HEK293 (cell line): ENCODE measurements around the gene RPS19.

ENCODE experiments used
- HIC1 ChIP-seq: fragments of 450-650 bp; formaldehyde crosslinking; IDR thresholded peaks from 2 replicates; pipeline ENCODE4 v1.5.1; 2016; ENCODE audit warnings: missing biosample characterization, missing genetic modification characterization
- SCRT2 ChIP-seq: fragments of 450-650 bp; formaldehyde crosslinking; IDR thresholded peaks from 2 replicates; pipeline ENCODE4 v1.5.1; 2016; ENCODE audit warnings: missing biosample characterization, missing genetic modification characterization
- TRIM28 ChIP-seq: IDR thresholded peaks from 2 replicates; pipeline ENCODE4 v1.6.1; 2011; ENCODE audit warnings: low read length, control low read depth, borderline replicate concordance
- YY1 ChIP-seq: fragments of 450-650 bp; formaldehyde crosslinking; IDR thresholded peaks from 2 replicates; pipeline ENCODE4 v1.5.1; 2018; ENCODE audit warnings: missing biosample characterization, missing genetic modification characterization
- ZBTB10 ChIP-seq: fragments of 450-650 bp; formaldehyde crosslinking; IDR thresholded peaks from 2 replicates; pipeline ENCODE4 v1.5.1; 2016; ENCODE audit warnings: missing biosample characterization, missing genetic modification characterization
- ZBTB21 ChIP-seq: fragments of 450-650 bp; formaldehyde crosslinking; IDR thresholded peaks from 2 replicates; pipeline ENCODE4 v1.5.1; 2017; ENCODE audit warnings: missing biosample characterization, missing genetic modification characterization
- ZBTB26 ChIP-seq: fragments of 450-650 bp; formaldehyde crosslinking; optimal IDR thresholded peaks from 2 replicates; pipeline ENCODE3; 2016; ENCODE audit warnings: missing biosample characterization, mild to moderate bottlenecking, missing genetic modification characterization
- ZNF132 ChIP-seq: fragments of 450-650 bp; formaldehyde crosslinking; IDR thresholded peaks from 2 replicates; pipeline ENCODE4 v1.5.1; 2017; ENCODE audit warnings: missing biosample characterization, missing genetic modification characterization, borderline replicate concordance
- ZNF169 ChIP-seq: fragments of 450-650 bp; formaldehyde crosslinking; IDR thresholded peaks from 2 replicates; pipeline ENCODE4 v1.5.1; 2016; ENCODE audit warnings: missing biosample characterization, missing genetic modification characterization
- ZNF175 ChIP-seq: fragments of 450-650 bp; formaldehyde crosslinking; IDR thresholded peaks from 2 replicates; pipeline ENCODE4 v1.5.1; 2016; ENCODE audit warnings: missing biosample characterization, missing genetic modification characterization
- ZNF214 ChIP-seq: fragments of 450-650 bp; formaldehyde crosslinking; IDR thresholded peaks from 2 replicates; pipeline ENCODE4 v1.5.1; 2017; ENCODE audit warnings: missing biosample characterization, mild to moderate bottlenecking, missing genetic modification characterization, borderline replicate concordance
- ZNF221 ChIP-seq: fragments of 450-650 bp; formaldehyde crosslinking; IDR thresholded peaks from 2 replicates; pipeline ENCODE4 v1.5.1; 2017; ENCODE audit warnings: missing biosample characterization, missing genetic modification characterization, borderline replicate concordance
- ZNF239 ChIP-seq: fragments of 450-650 bp; formaldehyde crosslinking; IDR thresholded peaks from 2 replicates; pipeline ENCODE4 v1.5.1; 2016; ENCODE audit warnings: missing biosample characterization, missing genetic modification characterization
- ZNF324 ChIP-seq: fragments of 450-650 bp; formaldehyde crosslinking; IDR thresholded peaks from 2 replicates; pipeline ENCODE4 v1.5.1; 2016; ENCODE audit warnings: missing biosample characterization, missing genetic modification characterization
- ZNF335 ChIP-seq: fragments of 450-650 bp; formaldehyde crosslinking; conservative IDR thresholded peaks from 2 replicates; pipeline ENCODE4 v1.5.1; 2016; ENCODE audit warnings: missing biosample characterization, missing genetic modification characterization
- ZNF366 ChIP-seq: fragments of 450-650 bp; formaldehyde crosslinking; conservative IDR thresholded peaks from 2 replicates; pipeline ENCODE4 v1.5.1; 2016; ENCODE audit warnings: missing biosample characterization, missing genetic modification characterization
- ZNF426 ChIP-seq: fragments of 450-650 bp; formaldehyde crosslinking; IDR thresholded peaks from 2 replicates; pipeline ENCODE4 v1.5.1; 2017; ENCODE audit warnings: missing biosample characterization, missing genetic modification characterization, mild to moderate bottlenecking, inconsistent platforms, moderate library complexity
- ZNF549 ChIP-seq: fragments of 450-650 bp; IDR thresholded peaks from 2 replicates; pipeline ENCODE4 v1.5.1; 2018; ENCODE audit warnings: missing biosample characterization, missing genetic modification characterization, mild to moderate bottlenecking, inconsistent platforms, moderate library complexity
- ZNF654 ChIP-seq: fragments of 450-650 bp; formaldehyde crosslinking; IDR thresholded peaks from 2 replicates; pipeline ENCODE4 v1.5.1; 2016; ENCODE audit warnings: low read depth, missing biosample characterization, missing genetic modification characterization
- ZNF664 ChIP-seq: fragments of 450-650 bp; formaldehyde crosslinking; IDR thresholded peaks from 2 replicates; pipeline ENCODE4 v1.5.1; 2016; ENCODE audit warnings: missing biosample characterization, missing genetic modification characterization
- TF ChIP-seq, protein P1 (sequence below): fragments of 450-650 bp; formaldehyde crosslinking; IDR thresholded peaks from 2 replicates; pipeline ENCODE4 v1.5.1; 2016; ENCODE audit warnings: missing biosample characterization, missing genetic modification characterization
- TF ChIP-seq, protein P2 (sequence below): fragments of 450-650 bp; formaldehyde crosslinking; IDR thresholded peaks from 2 replicates; pipeline ENCODE4 v1.5.1; 2016; ENCODE audit warnings: missing biosample characterization, missing genetic modification characterization
- TF ChIP-seq, protein P3 (sequence below): fragments of 450-650 bp; formaldehyde crosslinking; IDR thresholded peaks from 2 replicates; pipeline ENCODE4 v1.5.1; 2016; ENCODE audit warnings: missing biosample characterization, missing genetic modification characterization

Gene RPS19

DNA sequence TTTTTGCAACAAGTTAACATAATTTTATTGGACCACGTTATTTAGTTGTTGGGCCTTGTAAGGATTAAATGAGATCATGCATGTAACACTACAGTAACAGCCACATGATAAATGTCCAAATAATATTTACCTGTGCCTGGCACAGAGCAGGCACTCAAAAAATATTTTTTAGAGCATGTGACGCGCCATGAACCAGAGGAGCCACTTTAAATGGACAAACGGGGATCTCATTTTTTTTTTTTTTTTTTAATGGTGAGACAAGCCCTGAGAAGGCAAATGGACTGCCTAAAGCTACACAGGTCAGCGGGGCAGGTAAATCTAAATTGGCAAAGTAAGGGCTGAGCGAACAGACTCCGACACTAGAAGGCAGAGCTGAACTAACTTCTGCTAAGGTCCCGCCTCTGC, 840 bp upstream of the RPS19 start (continued):
- TF ChIP-seq ZNF335 (tag by site-specific recombination) = peak; percentile 95
- TF ChIP-seq ZNF175 (tag by site-specific recombination) = no peak
- TF ChIP-seq SCRT2 = peak; percentile 61
- no peak for TF ChIP-seq TRIM28
- TF ChIP-seq ZNF221 (tag by site-specific recombination) = no peak
- no peak for TF ChIP-seq ZNF214 (tag by site-specific recombination)
- no peak for TF ChIP-seq YY1 (tag by site-specific recombination)
- no peak for TF ChIP-seq ZNF549
- TF ChIP-seq, protein P1, sequence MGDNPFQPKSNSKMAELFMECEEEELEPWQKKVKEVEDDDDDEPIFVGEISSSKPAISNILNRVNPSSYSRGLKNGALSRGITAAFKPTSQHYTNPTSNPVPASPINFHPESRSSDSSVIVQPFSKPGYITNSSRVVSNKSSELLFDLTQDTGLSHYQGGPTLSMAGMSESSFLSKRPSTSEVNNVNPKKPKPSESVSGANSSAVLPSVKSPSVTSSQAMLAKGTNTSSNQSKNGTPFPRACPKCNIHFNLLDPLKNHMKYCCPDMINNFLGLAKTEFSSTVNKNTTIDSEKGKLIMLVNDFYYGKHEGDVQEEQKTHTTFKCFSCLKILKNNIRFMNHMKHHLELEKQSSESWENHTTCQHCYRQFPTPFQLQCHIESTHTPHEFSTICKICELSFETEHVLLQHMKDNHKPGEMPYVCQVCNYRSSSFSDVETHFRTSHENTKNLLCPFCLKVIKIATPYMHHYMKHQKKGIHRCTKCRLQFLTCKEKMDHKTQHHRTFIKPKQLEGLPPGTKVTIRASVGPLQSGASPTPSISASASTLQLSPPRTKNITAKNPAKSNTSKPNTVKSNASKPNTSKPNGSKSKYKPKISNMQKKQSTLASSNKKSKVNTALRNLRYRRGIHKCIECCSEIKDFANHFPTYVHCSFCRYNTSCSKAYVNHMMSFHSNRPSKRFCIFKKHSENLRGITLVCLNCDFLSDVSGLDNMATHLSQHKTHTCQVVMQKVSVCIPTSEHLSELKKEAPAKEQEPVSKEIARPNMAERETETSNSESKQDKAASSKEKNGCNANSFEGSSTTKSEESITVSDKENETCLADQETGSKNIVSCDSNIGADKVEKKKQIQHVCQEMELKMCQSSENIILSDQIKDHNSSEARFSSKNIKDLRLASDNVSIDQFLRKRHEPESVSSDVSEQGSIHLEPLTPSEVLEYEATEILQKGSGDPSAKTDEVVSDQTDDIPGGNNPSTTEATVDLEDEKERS (tag by site-specific recombination) = no peak
- TF ChIP-seq, protein P2, sequence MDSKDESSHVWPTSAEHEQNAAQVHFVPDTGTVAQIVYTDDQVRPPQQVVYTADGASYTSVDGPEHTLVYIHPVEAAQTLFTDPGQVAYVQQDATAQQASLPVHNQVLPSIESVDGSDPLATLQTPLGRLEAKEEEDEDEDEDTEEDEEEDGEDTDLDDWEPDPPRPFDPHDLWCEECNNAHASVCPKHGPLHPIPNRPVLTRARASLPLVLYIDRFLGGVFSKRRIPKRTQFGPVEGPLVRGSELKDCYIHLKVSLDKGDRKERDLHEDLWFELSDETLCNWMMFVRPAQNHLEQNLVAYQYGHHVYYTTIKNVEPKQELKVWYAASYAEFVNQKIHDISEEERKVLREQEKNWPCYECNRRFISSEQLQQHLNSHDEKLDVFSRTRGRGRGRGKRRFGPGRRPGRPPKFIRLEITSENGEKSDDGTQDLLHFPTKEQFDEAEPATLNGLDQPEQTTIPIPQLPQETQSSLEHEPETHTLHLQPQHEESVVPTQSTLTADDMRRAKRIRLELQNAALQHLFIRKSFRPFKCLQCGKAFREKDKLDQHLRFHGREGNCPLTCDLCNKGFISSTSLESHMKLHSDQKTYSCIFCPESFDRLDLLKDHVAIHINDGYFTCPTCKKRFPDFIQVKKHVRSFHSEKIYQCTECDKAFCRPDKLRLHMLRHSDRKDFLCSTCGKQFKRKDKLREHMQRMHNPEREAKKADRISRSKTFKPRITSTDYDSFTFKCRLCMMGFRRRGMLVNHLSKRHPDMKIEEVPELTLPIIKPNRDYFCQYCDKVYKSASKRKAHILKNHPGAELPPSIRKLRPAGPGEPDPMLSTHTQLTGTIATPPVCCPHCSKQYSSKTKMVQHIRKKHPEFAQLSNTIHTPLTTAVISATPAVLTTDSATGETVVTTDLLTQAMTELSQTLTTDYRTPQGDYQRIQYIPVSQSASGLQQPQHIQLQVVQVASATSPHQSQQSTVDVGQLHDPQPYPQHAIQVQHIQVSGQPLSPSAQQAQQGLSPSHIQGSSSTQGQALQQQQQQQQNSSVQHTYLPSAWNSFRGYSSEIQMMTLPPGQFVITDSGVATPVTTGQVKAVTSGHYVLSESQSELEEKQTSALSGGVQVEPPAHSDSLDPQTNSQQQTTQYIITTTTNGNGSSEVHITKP = no peak
- TF ChIP-seq ZBTB10 = no peak
- no peak for TF ChIP-seq ZNF366 (tag by site-specific recombination)
- TF ChIP-seq ZNF654 (tag by site-specific recombination) = peak; percentile 27; the same call in 1 of the 2 replicates
- TF ChIP-seq ZNF169 (tag by site-specific recombination) = no peak
- TF ChIP-seq HIC1 (tag by site-specific recombination) = no peak
- TF ChIP-seq ZNF426 (tag by site-specific recombination) = no peak
- TF ChIP-seq ZBTB21 (tag by site-specific recombination) = no peak
- TF ChIP-seq, protein P3, sequence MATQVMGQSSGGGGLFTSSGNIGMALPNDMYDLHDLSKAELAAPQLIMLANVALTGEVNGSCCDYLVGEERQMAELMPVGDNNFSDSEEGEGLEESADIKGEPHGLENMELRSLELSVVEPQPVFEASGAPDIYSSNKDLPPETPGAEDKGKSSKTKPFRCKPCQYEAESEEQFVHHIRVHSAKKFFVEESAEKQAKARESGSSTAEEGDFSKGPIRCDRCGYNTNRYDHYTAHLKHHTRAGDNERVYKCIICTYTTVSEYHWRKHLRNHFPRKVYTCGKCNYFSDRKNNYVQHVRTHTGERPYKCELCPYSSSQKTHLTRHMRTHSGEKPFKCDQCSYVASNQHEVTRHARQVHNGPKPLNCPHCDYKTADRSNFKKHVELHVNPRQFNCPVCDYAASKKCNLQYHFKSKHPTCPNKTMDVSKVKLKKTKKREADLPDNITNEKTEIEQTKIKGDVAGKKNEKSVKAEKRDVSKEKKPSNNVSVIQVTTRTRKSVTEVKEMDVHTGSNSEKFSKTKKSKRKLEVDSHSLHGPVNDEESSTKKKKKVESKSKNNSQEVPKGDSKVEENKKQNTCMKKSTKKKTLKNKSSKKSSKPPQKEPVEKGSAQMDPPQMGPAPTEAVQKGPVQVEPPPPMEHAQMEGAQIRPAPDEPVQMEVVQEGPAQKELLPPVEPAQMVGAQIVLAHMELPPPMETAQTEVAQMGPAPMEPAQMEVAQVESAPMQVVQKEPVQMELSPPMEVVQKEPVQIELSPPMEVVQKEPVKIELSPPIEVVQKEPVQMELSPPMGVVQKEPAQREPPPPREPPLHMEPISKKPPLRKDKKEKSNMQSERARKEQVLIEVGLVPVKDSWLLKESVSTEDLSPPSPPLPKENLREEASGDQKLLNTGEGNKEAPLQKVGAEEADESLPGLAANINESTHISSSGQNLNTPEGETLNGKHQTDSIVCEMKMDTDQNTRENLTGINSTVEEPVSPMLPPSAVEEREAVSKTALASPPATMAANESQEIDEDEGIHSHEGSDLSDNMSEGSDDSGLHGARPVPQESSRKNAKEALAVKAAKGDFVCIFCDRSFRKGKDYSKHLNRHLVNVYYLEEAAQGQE (tag by site-specific recombination) = no peak
- no peak for TF ChIP-seq ZNF239
- no peak for TF ChIP-seq ZNF324 (tag by site-specific recombination)
- no peak for TF ChIP-seq ZNF132 (tag by site-specific recombination)
- TF ChIP-seq ZNF664 (tag by site-specific recombination) = peak; percentile 47; the same call in 1 of the 2 replicates
- TF ChIP-seq ZBTB26 (tag by site-specific recombination) = no peak
